Lower lobe of right lung (tissue), 2 donors: ENCODE data around the gene FUT4. TPM values are rescaled to one million over a fixed set of nuclear protein-coding genes. Genes with fewer than 3 reads are reported as not detected.
"Not testable (repeated sequence)": the region's sequence is repeated elsewhere in the genome, so short reads cannot be mapped to it uniquely, and the experiment has no call there.

Experiments used
- ATAC-seq, 2 donors: fragments of 200-7000 bp; cut with Tn5 transposase; one replicate each; pipeline ENCODE4 v1.9.1; 2020 to 2022; ENCODE audit warnings: mild to moderate bottlenecking in 2 of 2, moderate library complexity in 2 of 2
- DNase-seq: peaks from one replicate; pipeline ENCODE4 v3.0.0-alpha.2; 2020
- H3K27ac ChIP-seq: fragments of 200-600 bp; one replicate; pipeline ENCODE4 v1.8.0; 2022
- H3K27me3 ChIP-seq: fragments of 200-600 bp; one replicate; pipeline ENCODE4 v1.8.0; 2022; ENCODE audit warnings: low read depth
- H3K36me3 ChIP-seq: fragments of 200-600 bp; one replicate; pipeline ENCODE4 v1.8.0; 2022; ENCODE audit warnings: mild to moderate bottlenecking
- H3K4me1 ChIP-seq: fragments of 200-600 bp; one replicate; pipeline ENCODE4 v1.8.0; 2022
- H3K4me3 ChIP-seq: fragments of 200-600 bp; one replicate; pipeline ENCODE4 v1.8.0; 2022; ENCODE audit warnings: mild to moderate bottlenecking
- H3K9me3 ChIP-seq: fragments of 200-600 bp; one replicate; pipeline ENCODE4 v1.8.0; 2022
- CTCF ChIP-seq: fragments of 200-600 bp; IDR thresholded peaks from one replicate; pipeline ENCODE4 v1.8.0; 2022; ENCODE audit warnings: antibody characterized with exemption, mild to moderate bottlenecking
- intact Hi-C: fragments of 100-400 bp; cut with DNase I; formaldehyde crosslinking; loops from one replicate; pipeline ENCODE4 v1.11.0; 2022
- total RNA-seq: library from RNA; stranded (reverse); fragmentation: NEBNext Ultra II Directional; extraction: Animal tissue kit (Norgen Biotek cat#: 25700); gene quantifications from one replicate; pipeline ENCODE4 v1.2.1, GENCODE V29; 2021
- donor health status: DM: no; HTN: yes; CAD: no; lungs with severe emphysema.

FUT4 gene
- total RNA-seq, 1 donor from 2014 or later: 7.1 TPM

- Histone ChIP-seq H3K36me3 (no peaks in the 10 kb centered on the region), H3K27me3 (no peaks in the 10 kb centered on the region), H3K4me1 (no peaks in the 10 kb centered on the region), H3K27ac (no peak within 1 kb of the TSS), H3K4me3 (no peak within 1 kb of the TSS), H3K9me3 (no peaks in the 10 kb centered on the region)
- intact Hi-C loops: no loop called here
- DNase-seq: no peak
- TF ChIP-seq CTCF: no peak
- no peak for ATAC-seq
These were observed 23.5 kb downstream of the FUT4 start, which contains the start of gene PIWIL4 for GRCh38 chr11:94567181-94567670. PIWIL4 (plus strand) TSS chr11:94567368; CDS start chr11:94567519, 151 bp downstream.

GRCh38 chr11:94568200-94568599 lies 24.5 kb downstream of the FUT4 start:
- Histone ChIP-seq H3K4me1 (no peaks in the 10 kb centered on the region), H3K9me3 (no peaks in the 10 kb centered on the region), H3K36me3 (no peaks in the 10 kb centered on the region), H3K27me3 (no peaks in the 10 kb centered on the region), H3K27ac (no peak overlapping the region), H3K4me3 (no peak overlapping the region)
- DNase-seq (no peak), ATAC-seq (no peak)
- intact Hi-C loops: no loop called here
- TF ChIP-seq CTCF: no peak

- Histone ChIP-seq H3K9me3 (no peaks in the 10 kb centered on the region), H3K27me3 (no peaks in the 10 kb centered on the region), H3K36me3 (no peaks in the 10 kb centered on the region), H3K27ac (no peak overlapping the region), H3K4me3 (no peak overlapping the region), H3K4me1 (no peaks in the 10 kb centered on the region)
- DNase-seq (no peak), ATAC-seq (no peak)
- intact Hi-C loops: no loop called here
- TF ChIP-seq CTCF: no peak
These were observed 25.0 kb downstream of the FUT4 start for GRCh38 chr11:94568717-94569116.

GRCh38 chr11:94572975-94573374 lies 29.3 kb downstream of the FUT4 start:
- DNase-seq, ATAC-seq, intact Hi-C loops, H3K4me1 ChIP-seq, H3K27ac ChIP-seq, H3K36me3 ChIP-seq, H3K9me3 ChIP-seq, H3K4me3 ChIP-seq, H3K27me3 ChIP-seq: not testable (repeated sequence)

GRCh38 chr11:94574193-94574961 lies 30.7 kb downstream of the FUT4 start:
- H3K4me3 ChIP-seq: peak overlapping the region; percentile 17
- no peaks in the 10 kb centered on the region for H3K27me3 ChIP-seq
- H3K27ac ChIP-seq: no peak overlapping the region
- DNase-seq (peak; percentile 49), ATAC-seq (peak in 1 of 2 donors; percentile 27)
- TF ChIP-seq CTCF: no peak
- H3K4me1 ChIP-seq: no peaks in the 10 kb centered on the region
- intact Hi-C loops: no loop called here
- no peaks in the 10 kb centered on the region for H3K9me3 ChIP-seq
- no peaks in the 10 kb centered on the region for H3K36me3 ChIP-seq

GRCh38 chr11:94576306-94576705 lies 32.6 kb downstream of the FUT4 start:
- Histone ChIP-seq H3K9me3 (no peaks in the 10 kb centered on the region), H3K4me1 (no peaks in the 10 kb centered on the region), H3K36me3 (no peaks in the 10 kb centered on the region), H3K4me3 (no peak overlapping the region), H3K27ac (no peak overlapping the region), H3K27me3 (no peaks in the 10 kb centered on the region)
- no peak for TF ChIP-seq CTCF
- intact Hi-C loops: no loop called here
- ATAC-seq: no peak
- DNase-seq: no peak
